PC-9 (cell line): Measurements from ENCODE around the gene F11. TPM values are rescaled to one million over a fixed set of nuclear protein-coding genes. Genes with fewer than 3 reads are reported as not detected.

Experiments used
- BruUV-seq: library from RNA; stranded (reverse); fragments of 400-500 nt; replicated peaks from 2 replicates; lab custom pipeline; 2021; lab: Mats Ljungman, UMichigan
- CTCF ChIA-PET: fragments of 300-600 bp; sonication (Branson Sonifier 250); formaldehyde crosslinking; loops from one replicate; lab custom pipeline; 2022; ENCODE audit warnings: antibody characterized with exemption; lab: Charles Lee
- POLR2A ChIA-PET: fragments of 300-600 bp; sonication (Branson Sonifier 250); formaldehyde crosslinking; loops from one replicate; lab custom pipeline; 2022; ENCODE audit warnings: antibody characterized with exemption; ENCODE audit not compliant: unreplicated experiment; lab: Charles Lee
- DNase-seq, 2 experiments: peaks; one replicate each; pipeline versions ENCODE4 v3.0.0 to v3.0.0-alpha.2; 2015 to 2022; ENCODE audit warnings: mixed read lengths in 1 of 2
- H2AFZ ChIP-seq: fragments of 200-600 bp; sonication (generic); 2 replicates; pipeline ENCODE4 v1.8.1; 2017; ENCODE audit warnings: antibody characterized with exemption
- H3F3A ChIP-seq: fragments of 200-600 bp; sonication (generic); 2 replicates; pipeline ENCODE4 v1.8.1; 2017; ENCODE audit warnings: antibody characterized with exemption, mild to moderate bottlenecking, low read depth; ENCODE audit not compliant: insufficient read depth
- H3K27ac ChIP-seq: fragments of 200-600 bp; sonication (generic); 2 replicates; pipeline ENCODE4 v1.6.1; 2016; ENCODE audit warnings: mixed run types
- H3K27me3 ChIP-seq: fragments of 200-600 bp; sonication (generic); 2 replicates; pipeline ENCODE4 v1.6.1; 2016; ENCODE audit warnings: low read depth, mixed run types; ENCODE audit not compliant: insufficient read depth
- H3K36me3 ChIP-seq: fragments of 200-600 bp; sonication (generic); 2 replicates; pipeline ENCODE4 v1.6.1; 2016; ENCODE audit warnings: low read depth, mixed run types
- H3K4me1 ChIP-seq: fragments of 200-600 bp; sonication (generic); replicated peaks from 2 replicates; pipeline ENCODE4 v1.6.1; 2016; ENCODE audit warnings: mixed run types; ENCODE audit not compliant: insufficient read depth
- H3K4me2 ChIP-seq: fragments of 200-600 bp; sonication (generic); 2 replicates; pipeline ENCODE4 v1.6.1; 2017; ENCODE audit warnings: mixed run types
- H3K4me3 ChIP-seq: fragments of 200-600 bp; sonication (generic); 2 replicates; pipeline ENCODE4 v1.6.1; 2016; ENCODE audit warnings: mixed run types
- H3K79me2 ChIP-seq: fragments of 200-600 bp; sonication (generic); 2 replicates; pipeline ENCODE4 v1.6.1; 2017; ENCODE audit warnings: low read depth, mixed run types
- H3K9me2 ChIP-seq: fragments of 200-600 bp; sonication (generic); 2 replicates; pipeline ENCODE4 v1.8.1; 2017; ENCODE audit warnings: mild to moderate bottlenecking; ENCODE audit not compliant: insufficient read depth
- H3K9me3 ChIP-seq: fragments of 200-600 bp; sonication (generic); 2 replicates; pipeline ENCODE4 v1.8.1; 2016; ENCODE audit warnings: low read depth; ENCODE audit not compliant: insufficient read depth
- H4K20me1 ChIP-seq: fragments of 200-600 bp; sonication (generic); 2 replicates; pipeline ENCODE4 v1.8.1; 2017; ENCODE audit not compliant: insufficient read depth
- CTCF ChIP-seq: fragments of 200-600 bp; sonication (generic); conservative IDR thresholded peaks from 2 replicates; pipeline ENCODE4 v1.6.1; 2017; ENCODE audit warnings: mixed run types, antibody characterized with exemption, mild to moderate bottlenecking, moderate library complexity
- EZH2 ChIP-seq: fragments of 200-600 bp; sonication (generic); IDR thresholded peaks from 2 replicates; pipeline ENCODE4 v1.8.0; 2017; ENCODE audit warnings: antibody characterized with exemption, low read depth
- intact Hi-C: fragments of 100-400 bp; cut with micrococcal nuclease; formaldehyde crosslinking; loops from one replicate; pipeline ENCODE4 v1.10.0; 2022; ENCODE audit not compliant: unreplicated experiment
- total RNA-seq: library from RNA; stranded (reverse); gene quantifications from 2 replicates; pipeline ENCODE4 v1.2.3, GENCODE V29; 2021

The F11 gene
- total RNA-seq, 1 experiment from 2014 or later = not detected

GRCh38 chr4:186283311-186283710, 17.3 kb downstream of the F11 start:
- intact Hi-C loops = no loop called here
- Histone ChIP-seq H3K9me3 (no peaks in the 10 kb centered on the region), H3K79me2 (no peaks in the 10 kb centered on the region), H3K4me2 (no peak overlapping the region), H3K4me3 (no peak overlapping the region), H2AFZ (no peak overlapping the region), H3K4me1 (no peaks in the 10 kb centered on the region), H3K9me2 (no peaks in the 10 kb centered on the region), H3F3A (no peaks in the 10 kb centered on the region), H4K20me1 (no peaks in the 10 kb centered on the region), H3K27ac (no peak overlapping the region), H3K27me3 (peaks cover 60% of the 10 kb centered on the region), H3K36me3 (no peaks in the 10 kb centered on the region)
- ChIA-PET CTCF (no interaction called here), POLR2A (no interaction called here)
- no peak for DNase-seq
- no TSS peak for BruUV-seq
- TF ChIP-seq EZH2 (no peak), CTCF (no peak)

GRCh38 chr4:186285147-186285546, 19.2 kb downstream of the F11 start:
- Histone ChIP-seq H3K4me1 (no peaks in the 10 kb centered on the region), H3K9me2 (no peaks in the 10 kb centered on the region), H4K20me1 (no peaks in the 10 kb centered on the region), H2AFZ (no peak overlapping the region), H3K36me3 (no peaks in the 10 kb centered on the region), H3K27me3 (peaks cover 59% of the 10 kb centered on the region), H3K79me2 (no peaks in the 10 kb centered on the region), H3K4me2 (no peak overlapping the region), H3K9me3 (no peaks in the 10 kb centered on the region), H3K4me3 (no peak overlapping the region), H3K27ac (no peak overlapping the region), H3F3A (no peaks in the 10 kb centered on the region)
- intact Hi-C loops = no loop called here
- no TSS peak for BruUV-seq
- DNase-seq = no peak
- CTCF ChIA-PET = no interaction called here
- POLR2A ChIA-PET = no interaction called here
- TF ChIP-seq CTCF = no peak
- no peak for TF ChIP-seq EZH2

- TF ChIP-seq EZH2 (no peak), CTCF (no peak)
- Histone ChIP-seq H2AFZ (no peak overlapping the region), H3K4me2 (no peak overlapping the region), H3K36me3 (no peaks in the 10 kb centered on the region), H4K20me1 (no peaks in the 10 kb centered on the region), H3K4me3 (no peak overlapping the region), H3F3A (no peaks in the 10 kb centered on the region), H3K9me2 (no peaks in the 10 kb centered on the region), H3K79me2 (no peaks in the 10 kb centered on the region), H3K4me1 (no peaks in the 10 kb centered on the region), H3K9me3 (no peaks in the 10 kb centered on the region), H3K27me3 (peaks cover 57% of the 10 kb centered on the region), H3K27ac (no peak overlapping the region)
- no TSS peak for BruUV-seq
- DNase-seq = no peak
- intact Hi-C loops = no loop called here
- CTCF ChIA-PET = no interaction called here
- POLR2A ChIA-PET = no interaction called here
These were observed 20.6 kb downstream of the F11 start for GRCh38 chr4:186286581-186286980.
